GM18907 (cell line): ENCODE results near the gene CDC7.
"Not testable (repeated sequence)": the region's sequence is repeated elsewhere in the genome, so short reads cannot be mapped to it uniquely, and the experiment has no call there.

Experiments used
- ATAC-seq: cut with Tn5 transposase; IDR thresholded peaks from one replicate; pipeline ENCODE4 v1.9.1; 2021; ENCODE audit warnings: mild to moderate bottlenecking, moderate library complexity; ENCODE audit not compliant: unreplicated experiment

The CDC7 gene

GRCh38 chr1:91500756-91501522 lies at the start of gene CDC7:
Gene CDC7 (plus strand): TSS chr1:91500851. CDS start chr1:91501717, 866 bp downstream.
- ATAC-seq = peak; percentile 84

GRCh38 chr1:91454136-91454535 lies 46.5 kb upstream of the CDC7 start:
- no peak for ATAC-seq

- no peak for ATAC-seq
Measured at GRCh38 chr1:91455334-91455733, 45.3 kb upstream of the CDC7 start.

- no peak for ATAC-seq
Measured at GRCh38 chr1:91455896-91456295, 44.8 kb upstream of the CDC7 start.

GRCh38 chr1:91465350-91465749 lies 35.3 kb upstream of the CDC7 start:
- not testable (repeated sequence) for ATAC-seq

- no peak for ATAC-seq
Measured at GRCh38 chr1:91476533-91477217, 24.0 kb upstream of the CDC7 start.

- ATAC-seq = no peak
Measured at GRCh38 chr1:91487469-91487868, 13.2 kb upstream of the CDC7 start.

- ATAC-seq = no peak
Measured at GRCh38 chr1:91490501-91490900, 10.2 kb upstream of the CDC7 start.

GRCh38 chr1:91498035-91498434 lies 2.6 kb upstream of the CDC7 start:
- no peak for ATAC-seq

- no peak for ATAC-seq
Measured at GRCh38 chr1:91498498-91499245, 2.0 kb upstream of the CDC7 start.

- ATAC-seq = no peak
Measured at GRCh38 chr1:91499346-91499745, 1.3 kb upstream of the CDC7 start.

- ATAC-seq = peak; percentile 21
Measured at GRCh38 chr1:91499904-91500755, 521 bp upstream of the CDC7 start.

GRCh38 chr1:91501523-91501851 lies 836 bp downstream of the CDC7 start:
- ATAC-seq = peak; percentile 22

- no peak for ATAC-seq
Measured at GRCh38 chr1:91501971-91502671, 1.5 kb downstream of the CDC7 start.

- ATAC-seq = no peak
Measured at GRCh38 chr1:91502672-91503184, 2.1 kb downstream of the CDC7 start.

- ATAC-seq = no peak
Measured at GRCh38 chr1:91503332-91503900, 2.8 kb downstream of the CDC7 start.

- no peak for ATAC-seq
Measured at GRCh38 chr1:91503975-91504530, 3.4 kb downstream of the CDC7 start.

GRCh38 chr1:91505086-91505485 lies 4.4 kb downstream of the CDC7 start:
- ATAC-seq = no peak

- no peak for ATAC-seq
Measured at GRCh38 chr1:91506071-91506470, 5.4 kb downstream of the CDC7 start.
